SK-N-SH (cell line): ENCODE data around the gene SRSF3. TPM values are rescaled to one million over a fixed set of nuclear protein-coding genes. Genes with fewer than 3 reads are reported as not detected.
A peak's percentile ranks its signal among the peaks of the same experiment; 100 is the strongest.

Experiments used
- CTCF ChIA-PET: fragments of 300-600, 350-600 bp; formaldehyde crosslinking; extraction: SDS; loops from one replicate; lab custom pipeline; 2021; lab: Yijun Ruan, JAX
- POLR2A ChIA-PET: fragments of 350-600 bp; sonication (Branson Sonifier 250); formaldehyde crosslinking; extraction: SDS; loops from one replicate; lab custom pipeline; 2020; ENCODE audit warnings: antibody characterized with exemption, inconsistent platforms; lab: Yijun Ruan, JAX
- DNase-seq: peaks from one replicate; pipeline ENCODE4 v3.0.0; 2012
- H2AFZ ChIP-seq: fragments of 200-600 bp; sonication (generic); 2 replicates; pipeline ENCODE4 v1.8.1; 2016; ENCODE audit warnings: antibody characterized with exemption, mild to moderate bottlenecking, low read depth
- H3F3A ChIP-seq: fragments of 200-600 bp; sonication (generic); replicated peaks from 2 replicates; pipeline ENCODE3; 2016; ENCODE audit warnings: antibody characterized with exemption, mild to moderate bottlenecking; ENCODE audit not compliant: insufficient read depth
- H3K27ac ChIP-seq, 2 experiments: fragments of 200-500 bp in 1 of 2; fragments of 200-600 bp in 1 of 2; sonication (Bioruptor generic) in 1 of 2; sonication (generic), shearing (Covaris generic) in 1 of 2; 2 replicates each; pipeline versions ENCODE4 v1.5.1 to v1.6.1; 2014 to 2016; ENCODE audit warnings: low read depth in 2 of 2, inconsistent platforms in 1 of 2, low read length in 1 of 2, mild to moderate bottlenecking in 1 of 2, mixed read lengths in 1 of 2
- H3K27me3 ChIP-seq: fragments of 200-600 bp; sonication (generic), shearing (Covaris generic); 2 replicates; pipeline ENCODE4 v1.6.1; 2016; ENCODE audit warnings: mixed run types; ENCODE audit not compliant: insufficient read depth
- H3K36me3 ChIP-seq, 2 experiments: fragments of 200-500 bp in 1 of 2; fragments of 200-600 bp in 1 of 2; sonication (Bioruptor generic) in 1 of 2; sonication (generic) in 1 of 2; replicated peaks in 1 of 2; 2 replicates each; pipeline versions ENCODE3 to v1.5.1; 2014 to 2016; ENCODE audit warnings: low read length in 1 of 2, mild to moderate bottlenecking in 1 of 2; ENCODE audit not compliant: insufficient read depth in 2 of 2, control insufficient read depth in 1 of 2
- H3K4me1 ChIP-seq, 2 experiments: fragments of 200-500 bp in 1 of 2; fragments of 200-600 bp in 1 of 2; sonication (Bioruptor generic) in 1 of 2; sonication (generic), shearing (Covaris generic) in 1 of 2; 2 replicates each; pipeline versions ENCODE4 v1.5.1 to v1.6.1; 2014 to 2016; ENCODE audit warnings: low read depth in 1 of 2, low read length in 1 of 2, mixed run types in 1 of 2; ENCODE audit not compliant: insufficient read depth in 2 of 2, control insufficient read depth in 1 of 2
- H3K4me2 ChIP-seq: fragments of 200-600 bp; sonication (generic), shearing (Covaris generic); 2 replicates; pipeline ENCODE4 v1.6.1; 2017; ENCODE audit warnings: mixed run types
- H3K4me3 ChIP-seq, 2 experiments: fragments of 200-500 bp in 1 of 2; fragments of 200-600 bp in 1 of 2; sonication (Bioruptor generic) in 1 of 2; sonication (generic), shearing (Covaris generic) in 1 of 2; 2 replicates each; pipeline versions ENCODE4 v1.5.1 to v1.8.1; 2014 to 2016; ENCODE audit warnings: low read depth in 2 of 2, inconsistent platforms in 1 of 2, low read length in 1 of 2, mild to moderate bottlenecking in 1 of 2, mixed read lengths in 1 of 2, moderate library complexity in 1 of 2
- H3K79me2 ChIP-seq: fragments of 200-600 bp; sonication (generic); 2 replicates; pipeline ENCODE4 v1.8.1; 2017; ENCODE audit warnings: mild to moderate bottlenecking; ENCODE audit not compliant: insufficient read depth
- H3K9ac ChIP-seq: fragments of 200-600 bp; sonication (generic); 2 replicates; pipeline ENCODE4 v1.6.1; 2017; ENCODE audit warnings: mixed run types
- H3K9me2 ChIP-seq: fragments of 200-600 bp; sonication (generic); 2 replicates; pipeline ENCODE4 v1.6.1; 2017; ENCODE audit warnings: mixed run types
- H3K9me3 ChIP-seq: fragments of 200-600 bp; sonication (generic); 2 replicates; pipeline ENCODE4 v1.6.1; 2017; ENCODE audit warnings: mixed run types, mild to moderate bottlenecking, moderate library complexity
- H4K20me1 ChIP-seq: fragments of 200-600 bp; sonication (generic); 2 replicates; pipeline ENCODE4 v1.6.1; 2017; ENCODE audit warnings: mild to moderate bottlenecking, mixed run types; ENCODE audit not compliant: insufficient read depth
- CTCF ChIP-seq: fragments of 200-600 bp; sonication (generic); IDR thresholded peaks from 2 replicates; pipeline ENCODE4 v1.6.1; 2017; ENCODE audit warnings: antibody characterized with exemption, mild to moderate bottlenecking, moderate library complexity
- ELF1 ChIP-seq: IDR thresholded peaks from 2 replicates; pipeline ENCODE4 v1.4.0; 2012
- GATA2 ChIP-seq: sonication (generic); formaldehyde crosslinking; IDR thresholded peaks from 2 replicates; pipeline ENCODE4 v1.5.0; 2020; ENCODE audit warnings: mild to moderate bottlenecking, missing genetic modification reagents
- MAX ChIP-seq: IDR thresholded peaks from 2 replicates; pipeline ENCODE4 v1.4.0; 2012; ENCODE audit warnings: low read depth
- MXI1 ChIP-seq: IDR thresholded peaks from 2 replicates; pipeline ENCODE4 v1.6.1; 2012; ENCODE audit warnings: mild to moderate bottlenecking, low read depth, low read length, improper control_type of control experiment
- NRF1 ChIP-seq: IDR thresholded peaks from 2 replicates; pipeline ENCODE4 v1.6.1; 2012; ENCODE audit warnings: low read depth, mild to moderate bottlenecking, low read length
- POLR2AphosphoS5 ChIP-seq: IDR thresholded peaks from 2 replicates; pipeline ENCODE4 v1.6.1; 2012; ENCODE audit warnings: low read depth, low read length
- RAD21 ChIP-seq: IDR thresholded peaks from 2 replicates; pipeline ENCODE4 v1.6.1; 2012; ENCODE audit warnings: mild to moderate bottlenecking, low read length
- REST ChIP-seq: IDR thresholded peaks from 2 replicates; pipeline ENCODE4 v1.6.1; 2012; ENCODE audit warnings: mild to moderate bottlenecking, low read depth, low read length, moderate library complexity
- SIN3A ChIP-seq: IDR thresholded peaks from 2 replicates; pipeline ENCODE4 v1.6.1; 2012; ENCODE audit warnings: low read depth, mild to moderate bottlenecking, low read length, moderate library complexity, borderline replicate concordance
- SMC3 ChIP-seq: IDR thresholded peaks from 2 replicates; pipeline ENCODE4 v1.6.1; 2012; ENCODE audit warnings: low read depth, low read length, improper control_type of control experiment
- TAF1 ChIP-seq: IDR thresholded peaks from 2 replicates; pipeline ENCODE4 v1.6.1; 2012; ENCODE audit warnings: low read depth, mild to moderate bottlenecking, low read length, moderate library complexity, borderline replicate concordance
- TCF12 ChIP-seq: IDR thresholded peaks from 2 replicates; pipeline ENCODE4 v1.4.0; 2012
- YY1 ChIP-seq: IDR thresholded peaks from 2 replicates; pipeline ENCODE4 v1.4.0; 2012; ENCODE audit warnings: low read depth, mild to moderate bottlenecking
- WGBS: methylation state at CpG from one replicate; pipeline ENCODE4 v1.1.6; 2017; ENCODE audit warnings: low lambda C conversion rate; 5-methylcytosine and 5-hydroxymethylcytosine counted together
- polyA plus RNA-seq, 3 experiments: library from polyadenylated mRNA; depleted of rRNA; stranded (reverse); fragments of >200 nt; gene quantifications; 2 replicates each; pipeline ENCODE4 v1.2.3, GENCODE V29; 2012
- TF ChIP-seq, protein P1 (sequence below): IDR thresholded peaks from 2 replicates; pipeline ENCODE4 v1.4.0; 2012; ENCODE audit warnings: low read depth, borderline replicate concordance

SRSF3 gene
- polyA plus RNA-seq, 1 of the 3 experiments (the other 2 are of a cell fraction): 351 TPM

DNA sequence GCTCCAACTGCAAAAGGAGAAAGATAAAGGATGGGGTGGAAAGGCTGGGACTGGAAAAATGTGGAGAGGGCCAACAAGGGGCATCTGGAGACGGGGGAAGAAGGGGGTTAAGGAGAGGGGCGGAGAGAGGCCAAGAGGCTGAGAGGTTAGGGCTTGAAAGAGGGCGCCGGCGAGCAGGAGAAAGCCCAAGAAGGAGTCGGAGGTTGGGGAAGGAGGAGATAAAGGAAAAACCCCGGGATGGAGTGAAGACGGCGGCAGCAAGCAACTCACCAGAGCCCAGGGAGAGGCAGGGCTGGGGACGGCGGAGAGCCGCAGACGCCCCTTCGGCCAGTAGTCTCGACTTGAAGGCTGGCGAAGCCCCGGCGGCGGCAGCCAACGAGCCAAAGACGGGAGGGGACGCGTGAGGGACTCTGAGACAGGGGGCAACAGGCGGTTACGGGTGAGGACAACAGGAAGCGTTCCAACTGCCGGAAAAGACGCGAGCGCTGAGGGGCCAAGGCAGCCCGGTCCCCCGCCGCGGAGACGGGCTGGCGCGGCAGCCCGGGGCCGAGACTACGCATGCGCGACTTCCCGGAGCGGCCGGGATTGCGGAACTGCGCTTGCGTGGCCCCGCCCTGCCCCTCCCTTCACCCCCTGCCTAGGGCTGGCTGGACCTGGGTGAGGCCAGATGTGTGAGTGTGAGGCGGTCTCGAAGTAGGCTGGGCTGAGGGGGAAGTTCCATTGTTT, 47.1 kb upstream of the SRSF3 start, which contains the start of gene STK38:
Gene STK38, minus strand, starts transcription at position 560 of the 726 bp plus-strand sequence. CDS start 7,277 bp downstream, outside the sequence.
- peak; percentile 99 for DNase-seq
- peak within 1 kb of the TSS; percentile 78 to 99 for H3K4me3 ChIP-seq
- TF ChIP-seq SMC3 (no peak), MXI1 (peak; percentile 65), GATA2 (CRISPR knock-in tag) (no peak), YY1 (0 out of 2 replicates have a peak, but pooled peaks have one; percentile 22), CTCF (peak; percentile 34; the same call in 1 of the 2 replicates), RAD21 (peak; percentile 17; the same call in 1 of the 2 replicates), TCF12 (peak; percentile 38; the same call in 1 of the 2 replicates), NRF1 (peak; percentile 83), ELF1 (no peak), MAX (peak; percentile 42; the same call in 1 of the 2 replicates), POLR2AphosphoS5 (peak; percentile 97), REST (no peak), SIN3A (peak; percentile 64; the same call in 1 of the 2 replicates), TAF1 (0 out of 2 replicates have a peak, but pooled peaks have one; percentile 11)
- TF ChIP-seq, protein P1, sequence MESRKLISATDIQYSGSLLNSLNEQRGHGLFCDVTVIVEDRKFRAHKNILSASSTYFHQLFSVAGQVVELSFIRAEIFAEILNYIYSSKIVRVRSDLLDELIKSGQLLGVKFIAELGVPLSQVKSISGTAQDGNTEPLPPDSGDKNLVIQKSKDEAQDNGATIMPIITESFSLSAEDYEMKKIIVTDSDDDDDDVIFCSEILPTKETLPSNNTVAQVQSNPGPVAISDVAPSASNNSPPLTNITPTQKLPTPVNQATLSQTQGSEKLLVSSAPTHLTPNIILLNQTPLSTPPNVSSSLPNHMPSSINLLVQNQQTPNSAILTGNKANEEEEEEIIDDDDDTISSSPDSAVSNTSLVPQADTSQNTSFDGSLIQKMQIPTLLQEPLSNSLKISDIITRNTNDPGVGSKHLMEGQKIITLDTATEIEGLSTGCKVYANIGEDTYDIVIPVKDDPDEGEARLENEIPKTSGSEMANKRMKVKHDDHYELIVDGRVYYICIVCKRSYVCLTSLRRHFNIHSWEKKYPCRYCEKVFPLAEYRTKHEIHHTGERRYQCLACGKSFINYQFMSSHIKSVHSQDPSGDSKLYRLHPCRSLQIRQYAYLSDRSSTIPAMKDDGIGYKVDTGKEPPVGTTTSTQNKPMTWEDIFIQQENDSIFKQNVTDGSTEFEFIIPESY: no peak
- TF ChIP-seq, all 33 proteins: peak for 10
- peak within 1 kb of the TSS; percentile 88 to 91 for H3K27ac ChIP-seq
- peaks cover 20% of the 10 kb centered on the region for H3F3A ChIP-seq
- ChIA-PET POLR2A (no interaction called here), CTCF (no interaction called here)
- H3K27me3 ChIP-seq: no peaks in the 10 kb centered on the region
- H3K9me2 ChIP-seq: no peaks in the 10 kb centered on the region
- H3K4me2 ChIP-seq: peak within 1 kb of the TSS; percentile 99
- peaks cover 51% of the 10 kb centered on the region for H3K79me2 ChIP-seq
- H3K9ac ChIP-seq: peak within 1 kb of the TSS; percentile 94
- no peaks in the 10 kb centered on the region; the same call in 1 of the 2 replicates for H4K20me1 ChIP-seq
- 2% methylated on average over 21 of the region's 51 CpGs for WGBS
- peaks cover 0 to 6% of the 10 kb centered on the region in 2 experiments for H3K36me3 ChIP-seq
- peak within 1 kb of the TSS; percentile 97 for H2AFZ ChIP-seq
- H3K4me1 ChIP-seq: peaks cover 4 to 14% of the 10 kb centered on the region in 2 experiments
- no peaks in the 10 kb centered on the region for H3K9me3 ChIP-seq
